NCI-H345 (cell line): ENCODE measurements around the gene NMUR1.

ENCODE experiments used
- DNase-seq: peaks from one replicate; lab custom pipeline; 2025; lab: John Stamatoyannopoulos, UW

The NMUR1 gene

DNA sequence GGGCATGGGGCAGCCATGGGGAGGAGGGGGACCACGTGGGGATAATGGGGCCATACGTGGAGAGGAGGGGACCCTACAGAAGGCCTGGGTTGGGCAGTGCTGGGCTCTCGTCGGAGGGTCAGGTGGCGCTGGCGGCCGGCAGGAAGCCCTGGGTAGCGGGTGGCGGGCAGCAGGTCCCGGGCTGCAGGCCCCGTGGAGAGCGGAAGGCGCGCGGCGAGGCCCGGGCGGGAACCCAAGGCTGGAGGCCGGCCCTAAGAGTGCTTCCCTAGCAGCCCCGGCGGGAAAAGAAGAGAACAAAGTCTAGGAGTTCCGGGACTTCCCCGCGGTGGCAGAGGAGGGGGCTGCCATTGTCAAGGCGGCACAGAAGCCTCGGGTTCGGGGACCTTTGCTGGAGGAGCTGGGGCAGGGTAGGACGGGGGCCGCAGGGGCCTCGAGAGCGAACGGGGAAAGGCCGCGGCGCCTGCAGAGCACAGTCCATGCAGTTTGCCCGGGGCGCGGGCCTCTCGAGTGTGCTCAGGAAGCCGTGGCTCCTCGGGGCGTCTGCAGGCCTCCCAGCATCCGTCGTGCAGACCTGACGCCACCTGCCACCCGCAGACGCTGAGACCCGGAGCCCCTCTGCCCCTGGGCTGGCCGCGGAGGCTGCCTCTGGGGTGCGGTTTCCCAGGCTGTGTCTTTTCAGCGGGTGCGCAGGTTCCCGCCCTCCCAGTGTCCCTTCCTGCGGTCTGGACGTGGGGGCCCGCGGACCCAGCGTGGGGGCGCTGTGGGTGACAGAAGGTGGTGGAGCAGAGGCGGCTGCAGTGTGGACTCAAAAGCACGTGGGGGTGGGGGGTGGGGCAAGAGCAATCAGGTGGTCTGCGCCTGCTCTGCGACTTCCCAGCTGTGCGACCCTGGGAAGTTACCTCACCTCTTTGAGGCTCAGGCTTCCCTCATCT lies 46.6 kb downstream of the NMUR1 start:
- no peak for DNase-seq

DNA sequence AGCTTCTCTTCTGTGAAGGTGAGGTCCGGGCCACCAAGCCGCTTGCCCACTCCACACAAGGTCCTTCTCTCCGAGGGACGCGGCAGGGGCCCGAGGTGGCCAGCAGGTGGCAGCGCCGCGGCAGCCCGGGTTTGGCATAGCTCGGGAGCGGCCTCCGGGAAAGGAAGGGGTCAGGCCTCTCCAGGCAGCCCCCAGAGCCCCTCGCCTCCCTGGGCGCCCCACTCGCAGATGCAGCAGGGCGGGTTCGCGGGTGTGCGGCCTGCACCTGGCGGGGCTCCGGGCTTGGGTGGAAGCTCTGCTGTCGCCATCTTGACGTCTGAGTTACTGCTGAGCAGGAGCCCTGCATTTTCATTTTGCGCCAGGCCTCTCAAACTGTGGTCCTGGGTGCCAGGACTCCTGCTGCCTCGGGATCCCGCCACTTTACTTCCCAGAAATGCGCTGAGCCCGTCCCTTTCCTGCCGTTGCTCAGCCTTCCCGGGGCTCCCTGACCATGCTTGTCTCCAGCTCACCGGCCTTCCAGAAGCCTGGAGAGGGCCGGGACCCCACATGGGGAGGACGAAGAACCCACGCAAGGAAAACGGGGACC lies 47.3 kb downstream of the NMUR1 start:
- DNase-seq = peak; percentile 5

GRCh38 chr2:231480781-231481180 lies 49.5 kb downstream of the NMUR1 start:
- no peak for DNase-seq

GRCh38 chr2:231479455-231479854 lies 50.8 kb downstream of the NMUR1 start:
- DNase-seq = no peak

DNA sequence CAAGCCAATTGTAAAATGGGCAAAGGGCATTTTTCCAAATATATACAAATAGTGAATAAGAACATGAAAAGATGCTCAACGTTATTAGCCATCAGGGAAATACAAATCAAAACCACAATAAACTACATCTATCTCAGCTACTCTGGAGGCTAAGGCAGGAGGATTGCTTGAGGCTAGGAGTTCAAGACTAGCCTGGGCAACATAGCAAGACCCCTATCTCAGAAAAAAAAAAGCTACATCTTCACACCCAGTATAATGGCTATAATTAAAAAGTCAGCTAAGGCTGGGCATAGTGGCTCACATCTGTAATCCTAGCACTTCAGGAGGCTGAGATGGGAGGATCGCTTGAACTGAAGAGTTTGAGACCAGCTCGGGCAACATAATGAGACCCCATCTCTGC lies 53.3 kb downstream of the NMUR1 start:
- no peak for DNase-seq

DNA sequence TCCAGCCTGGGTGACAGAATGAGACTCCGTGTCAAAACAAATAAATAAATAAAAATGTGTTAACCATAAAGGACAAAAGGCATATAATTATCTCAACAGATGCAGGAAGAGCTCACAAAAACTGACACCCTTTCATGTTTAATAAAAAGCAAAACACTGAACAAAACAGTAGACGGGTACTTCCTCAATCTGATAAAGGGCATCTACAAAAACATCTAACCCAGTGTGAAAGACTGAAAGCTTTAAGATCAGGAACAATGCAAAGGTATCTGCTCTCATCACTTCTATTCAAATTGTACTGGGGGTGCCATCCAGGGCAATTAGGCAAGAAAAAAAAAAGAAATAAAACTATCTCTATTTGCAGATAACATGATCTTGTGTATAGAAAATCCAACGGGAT lies 54.3 kb downstream of the NMUR1 start:
- no peak for DNase-seq
